Renal cortical epithelial cell (primary cell): Measurements from ENCODE around the gene F10. TPM values are rescaled to one million over a fixed set of nuclear protein-coding genes. Genes with fewer than 3 reads are reported as not detected.

ENCODE experiments used
- DNase-seq: peaks from one replicate; pipeline ENCODE4 v3.0.0-alpha.2; 2011; ENCODE audit warnings: low read depth
- total RNA-seq: library from RNA; depleted of rRNA; stranded (reverse); fragments of >200 nt; gene quantifications from 2 replicates; pipeline ENCODE4 v1.2.3, GENCODE V29; 2014

Gene F10
- total RNA-seq, 1 donor from 2014 or later: 0.10 TPM

GRCh38 chr13:113086991-113087922 is 35.3 kb upstream of the F10 start:
- DNase-seq: no peak

- DNase-seq: no peak
Observed at GRCh38 chr13:113087923-113088690, 34.5 kb upstream of the F10 start.

GRCh38 chr13:113088691-113089020 is 33.9 kb upstream of the F10 start:
- no peak for DNase-seq

- DNase-seq: no peak
Observed at GRCh38 chr13:113089693-113090414, 32.7 kb upstream of the F10 start.

GRCh38 chr13:113090415-113090770 is 32.2 kb upstream of the F10 start:
- DNase-seq: no peak

DNA sequence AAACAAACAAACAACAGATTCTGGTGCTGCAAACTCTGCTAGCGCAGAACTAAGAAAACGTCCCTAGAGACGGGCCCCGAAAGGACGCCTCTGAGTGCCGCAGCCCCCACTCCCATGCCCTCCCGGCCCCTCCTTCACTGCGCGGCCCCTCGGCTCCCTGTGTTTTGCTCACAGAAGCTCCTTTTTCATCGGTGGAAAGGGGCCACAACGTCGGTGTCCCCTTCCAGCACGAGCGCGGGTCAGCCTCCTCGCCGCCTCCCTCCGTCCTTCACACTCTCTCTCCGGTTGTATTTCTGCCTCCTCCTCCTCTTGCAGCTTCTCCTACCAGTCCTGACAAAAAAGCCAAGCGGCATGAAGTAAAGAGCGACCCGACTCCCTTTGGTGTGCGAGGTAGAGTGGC is 31.8 kb upstream of the F10 start:
- no peak for DNase-seq

DNA sequence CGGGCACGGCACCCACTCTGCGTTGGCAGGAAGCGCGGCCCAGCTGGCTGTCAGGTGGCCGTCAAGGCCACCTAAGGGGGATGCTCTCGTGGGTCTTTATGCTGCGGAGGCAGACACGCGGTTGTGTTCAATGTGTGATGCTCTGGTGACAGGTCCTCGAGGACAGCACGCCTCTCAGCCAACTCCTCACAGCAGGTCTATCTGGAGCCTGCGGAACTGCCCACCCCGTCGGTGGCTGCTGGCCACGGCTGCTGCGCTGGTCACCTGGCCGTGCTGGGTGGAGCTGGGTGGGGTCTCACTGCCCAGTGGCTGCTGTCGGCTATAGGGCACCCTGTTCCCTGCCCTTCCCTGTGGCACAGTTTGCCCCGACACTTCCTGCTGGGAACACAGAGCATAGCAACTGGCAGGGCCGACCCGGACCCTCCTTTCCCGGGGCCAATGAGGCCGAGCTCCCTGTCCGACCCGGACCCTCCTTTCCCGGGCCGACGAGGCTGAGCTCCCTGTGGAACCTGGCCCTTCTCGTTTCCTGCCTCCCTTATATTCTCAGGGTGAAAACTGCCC is 31.3 kb upstream of the F10 start:
- no peak for DNase-seq

DNA sequence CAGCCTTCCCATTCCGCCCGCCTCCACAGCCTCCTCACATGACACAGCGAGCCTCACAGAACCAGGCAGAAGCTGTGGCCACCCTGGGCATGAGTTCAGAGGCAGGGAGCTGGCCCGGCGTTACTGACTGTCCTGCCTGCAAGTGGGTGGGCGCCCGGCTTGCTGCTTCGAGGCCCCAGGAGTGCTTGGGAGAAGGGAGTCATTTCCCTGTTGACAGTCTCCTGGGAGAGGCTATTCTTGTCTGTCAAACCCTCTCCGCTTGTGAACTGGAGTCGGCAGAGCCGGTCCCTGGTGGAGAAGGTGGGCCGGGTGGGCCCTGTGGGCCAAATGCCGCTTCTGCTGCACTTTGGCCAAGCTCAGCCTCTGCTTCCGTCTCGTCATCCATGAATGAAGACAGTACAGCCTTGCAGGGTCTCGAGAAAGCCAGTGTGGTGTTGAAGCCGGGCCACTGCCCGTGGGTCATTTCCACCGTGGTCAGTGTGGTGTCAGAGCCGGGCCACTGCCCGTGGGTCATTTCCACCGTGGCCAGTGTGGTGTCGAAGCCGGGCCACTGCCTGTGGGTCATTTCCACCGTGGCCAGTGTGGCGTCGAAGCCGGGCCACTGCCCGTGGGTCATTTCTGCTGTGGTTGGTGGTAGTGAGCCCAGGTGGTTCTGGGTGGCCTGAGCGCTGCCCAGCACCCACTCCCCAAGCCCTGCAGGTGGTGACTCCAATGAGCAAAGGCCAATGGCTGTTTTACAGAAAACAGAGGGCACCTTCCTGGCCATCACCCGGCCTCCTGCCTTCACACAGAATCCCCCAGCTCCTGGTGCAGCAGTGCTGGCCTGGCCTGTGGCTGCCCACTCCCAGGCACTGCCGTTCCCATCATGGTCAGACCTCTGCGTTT is 30.5 kb upstream of the F10 start:
- DNase-seq: no peak

- no peak for DNase-seq
Observed at GRCh38 chr13:113092776-113093579, 29.6 kb upstream of the F10 start.

- no peak for DNase-seq
Observed at GRCh38 chr13:113093580-113094409, 28.8 kb upstream of the F10 start.

GRCh38 chr13:113094410-113094800 is 28.2 kb upstream of the F10 start:
- DNase-seq: no peak

DNA sequence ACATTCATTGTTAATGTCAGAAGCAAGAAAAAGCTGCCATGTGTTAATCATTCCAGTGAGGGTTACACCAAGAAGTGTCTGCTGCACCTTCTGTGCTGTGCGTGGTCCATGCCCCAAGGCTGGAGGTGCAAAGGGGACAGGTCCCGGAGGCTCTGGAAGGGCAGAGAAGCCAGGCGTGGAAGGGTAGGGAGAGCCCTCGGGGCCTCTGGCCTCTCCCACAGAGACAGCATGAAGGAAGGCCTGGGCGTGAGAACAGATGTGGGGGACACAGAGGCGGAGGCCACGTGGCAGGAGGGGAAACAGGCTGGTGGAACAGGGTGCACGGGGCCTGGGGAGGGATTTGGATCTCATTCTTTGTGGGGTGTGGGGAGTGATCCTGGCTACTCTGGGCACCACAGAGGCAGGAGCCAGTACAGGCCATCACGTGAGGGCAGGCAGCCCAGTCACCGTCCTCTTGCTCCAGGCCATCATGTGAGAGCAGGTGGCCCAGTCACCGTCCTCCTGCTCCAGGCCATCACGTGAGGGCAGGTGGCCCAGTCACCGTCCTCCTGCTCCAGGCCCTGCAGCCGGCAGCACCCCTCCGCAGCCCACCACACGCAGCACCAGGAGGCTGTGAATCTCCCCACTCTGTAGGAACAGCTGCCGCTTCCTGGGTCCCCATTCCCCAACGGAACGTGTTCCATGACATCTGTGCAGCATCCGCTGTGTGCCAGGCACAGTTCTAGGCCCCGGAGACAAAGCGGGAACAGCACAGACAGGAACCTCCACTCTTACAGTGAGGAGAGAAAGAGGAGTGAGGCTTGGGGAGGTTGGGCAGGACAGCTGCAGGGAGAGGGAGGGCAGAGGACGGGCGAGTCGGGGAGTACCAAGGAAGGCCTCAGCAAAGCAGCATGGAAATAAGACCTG is 27.2 kb upstream of the F10 start:
- DNase-seq: no peak

DNA sequence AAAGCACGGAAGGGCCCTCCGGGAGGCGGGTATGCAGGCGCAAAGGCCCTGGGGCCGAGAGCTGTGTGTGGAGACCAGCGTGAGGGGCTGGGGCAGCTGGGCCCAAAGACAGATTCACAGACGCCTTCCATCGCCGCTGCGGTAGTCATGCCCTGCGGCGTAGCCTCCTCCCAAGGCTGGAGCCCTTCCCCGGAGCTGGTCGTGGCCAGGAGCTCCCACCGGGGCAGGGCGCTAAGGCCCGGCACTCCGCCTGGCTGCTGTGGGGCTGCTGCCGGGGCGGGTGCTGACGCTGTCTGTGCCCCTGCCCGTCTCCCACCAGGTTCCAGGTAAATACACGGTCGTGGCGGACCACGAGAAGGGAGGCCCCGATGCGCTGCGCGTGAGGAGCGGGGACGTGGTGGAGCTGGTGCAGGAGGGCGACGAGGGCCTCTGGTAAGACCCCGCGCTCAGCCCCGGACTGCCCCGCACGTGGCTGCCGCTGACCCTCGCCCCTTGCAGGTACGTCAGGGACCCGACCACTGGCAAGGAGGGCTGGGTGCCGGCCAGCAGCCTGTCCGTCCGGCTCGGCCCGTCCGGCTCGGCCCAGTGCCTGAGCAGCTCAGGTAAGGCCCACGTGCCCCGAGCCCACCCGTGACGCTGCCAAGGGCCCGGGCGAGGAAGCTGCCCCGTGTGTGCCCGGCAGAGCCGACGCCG is 26.4 kb upstream of the F10 start:
- DNase-seq: no peak

DNA sequence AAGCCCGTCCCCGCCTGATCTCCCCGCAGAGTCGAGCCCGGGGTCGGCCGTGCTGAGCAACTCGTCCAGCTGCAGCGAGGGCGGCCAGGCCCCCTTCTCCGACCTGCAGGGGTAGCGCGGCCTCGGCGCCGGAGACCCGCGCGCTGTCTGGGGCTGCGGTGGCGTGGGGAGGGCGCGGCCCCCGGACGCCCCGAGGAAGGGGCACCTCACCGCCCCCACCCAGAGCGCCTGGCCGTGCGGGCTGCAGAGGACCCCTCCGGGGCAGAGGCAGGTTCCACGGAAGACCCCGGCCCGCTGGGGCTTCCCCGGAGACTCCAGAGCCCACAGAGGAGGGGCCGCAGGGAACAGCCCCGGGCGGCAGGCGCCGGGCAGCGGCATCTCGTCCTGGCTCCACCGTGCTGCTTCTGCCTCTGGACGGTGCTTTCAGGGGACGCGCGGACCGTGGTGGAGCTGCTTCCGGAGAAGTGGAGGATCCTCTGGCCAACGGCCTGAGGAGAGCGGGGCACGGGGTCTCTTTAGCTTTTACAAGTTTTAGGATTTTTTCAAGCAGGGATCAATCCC is 25.8 kb upstream of the F10 start:
- no peak for DNase-seq

- no peak for DNase-seq
Observed at GRCh38 chr13:113097651-113098050, 24.9 kb upstream of the F10 start.

- DNase-seq: no peak
Observed at GRCh38 chr13:113098162-113098732, 24.4 kb upstream of the F10 start.

- no peak for DNase-seq
Observed at GRCh38 chr13:113099142-113099541, 23.5 kb upstream of the F10 start.
